H1 (cell line): ENCODE results near the gene PGAM2. TPM values are rescaled to one million over a fixed set of nuclear protein-coding genes. Genes with fewer than 3 reads are reported as not detected.

Experiments used
- CTCF ChIP-seq, 3 experiments: IDR thresholded peaks; 1 replicate in 2 of 3; 2 replicates in 1 of 3; pipeline versions ENCODE4 v1.5.1 to v1.6.1; 2011; ENCODE audit warnings: low read length in 3 of 3, mild to moderate bottlenecking in 3 of 3, inconsistent platforms in 2 of 3, low read depth in 1 of 3, moderate library complexity in 1 of 3; ENCODE audit not compliant: insufficient read depth in 1 of 3; ENCODE audit errors: control extremely low read depth in 1 of 3
- polyA plus RNA-seq, 7 experiments: library from polyadenylated mRNA; depleted of rRNA in 3 of 7; stranded (reverse) in 5 of 7; unstranded in 2 of 7; fragments of >200 nt in 5 of 7; fragments of 200-250 nt in 2 of 7; gene quantifications; 1 replicate in 5 of 7; 2 replicates in 1 of 7; 4 replicates in 1 of 7; pipeline versions ENCODE4 v1.2.1 to v1.2.3, GENCODE V29; 2011 to 2013; ENCODE audit warnings: missing spikeins in 2 of 7, mixed read lengths in 2 of 7
- total RNA-seq: library from RNA; stranded (reverse); fragmentation: NEBNext Ultra II Directional; extraction: Animal tissue kit (Norgen Biotek cat#: 25700); gene quantifications from 2 replicates; pipeline ENCODE4 v1.2.1, GENCODE V29; 2021

Gene PGAM2
- total and polyA plus RNA-seq, 2 of the 8 experiments (the other 6 are each of a cell fraction or from before 2014, with no cell fraction given): 2.1 to 2.9 TPM

GRCh38 chr7:44108768-44109750, 43.7 kb upstream of the PGAM2 start (continued):
- peak in 2 of 3 experiments; percentile 14 to 31; a peak in 3 of 4 replicates for TF ChIP-seq CTCF (IDR thresholded peaks at IDR 0.05; ENCODE audit: control extremely low read depth in 1 of 3, insufficient read depth in 1 of 3, low read depth in 1 of 3, low read length in 3 of 3)
